GM10847 (cell line): ENCODE results near the gene PCSK1N.

Experiments
- POLR2A ChIP-seq: IDR thresholded peaks from 2 replicates; pipeline ENCODE4 v1.6.1; 2011; ENCODE audit not compliant: insufficient read length; ENCODE audit errors: extremely low read depth

Gene PCSK1N

DNA sequence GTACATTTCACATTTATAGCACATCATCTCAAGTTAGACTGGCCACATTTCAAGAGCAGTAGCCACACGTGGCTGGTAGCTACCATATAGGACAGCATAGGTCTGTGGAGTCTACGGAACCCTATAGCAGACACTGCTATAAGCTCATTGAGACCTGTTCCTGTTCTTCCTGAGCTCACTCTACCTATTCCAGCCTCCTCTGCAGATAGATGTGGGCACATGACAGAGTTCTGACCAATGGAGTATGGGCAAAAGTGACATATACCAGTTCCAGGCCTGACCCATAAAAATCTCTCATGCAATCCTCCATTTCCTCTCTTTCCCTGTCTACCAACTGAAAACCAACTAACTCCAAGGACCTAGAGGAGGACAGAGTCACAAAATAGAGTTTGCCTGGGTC, 37.1 kb downstream of the PCSK1N start:
- TF ChIP-seq POLR2A: no peak

DNA sequence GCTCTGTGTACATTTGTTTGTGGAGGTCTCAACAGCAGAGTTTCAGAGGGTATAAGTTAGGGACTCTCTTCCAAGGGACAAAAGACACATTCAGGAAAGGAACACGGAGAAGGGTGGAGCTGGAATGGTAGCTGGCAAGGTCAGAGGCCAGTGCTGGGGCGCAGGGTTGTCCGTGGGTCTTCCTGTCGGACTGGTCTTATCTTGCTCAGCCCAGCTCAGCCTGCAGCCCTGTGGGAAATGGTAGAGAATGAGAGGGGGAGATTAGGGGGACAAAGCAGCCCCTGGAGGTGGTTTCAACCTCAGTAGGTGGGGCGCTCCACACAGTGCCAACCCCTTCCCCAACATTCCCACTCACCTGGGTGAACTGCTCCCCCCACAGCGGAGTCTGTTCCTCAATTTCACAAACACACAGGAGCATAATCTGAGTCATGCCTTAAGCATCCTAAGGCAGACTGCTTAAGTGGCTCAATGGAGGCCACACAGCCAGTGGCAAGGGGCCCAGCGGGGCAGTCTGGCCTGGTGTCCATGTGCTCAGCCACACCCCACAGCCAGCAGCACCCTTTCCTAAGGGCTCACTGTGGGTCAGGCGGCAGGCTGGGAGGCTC, 40.4 kb downstream of the PCSK1N start:
- TF ChIP-seq POLR2A: no peak

DNA sequence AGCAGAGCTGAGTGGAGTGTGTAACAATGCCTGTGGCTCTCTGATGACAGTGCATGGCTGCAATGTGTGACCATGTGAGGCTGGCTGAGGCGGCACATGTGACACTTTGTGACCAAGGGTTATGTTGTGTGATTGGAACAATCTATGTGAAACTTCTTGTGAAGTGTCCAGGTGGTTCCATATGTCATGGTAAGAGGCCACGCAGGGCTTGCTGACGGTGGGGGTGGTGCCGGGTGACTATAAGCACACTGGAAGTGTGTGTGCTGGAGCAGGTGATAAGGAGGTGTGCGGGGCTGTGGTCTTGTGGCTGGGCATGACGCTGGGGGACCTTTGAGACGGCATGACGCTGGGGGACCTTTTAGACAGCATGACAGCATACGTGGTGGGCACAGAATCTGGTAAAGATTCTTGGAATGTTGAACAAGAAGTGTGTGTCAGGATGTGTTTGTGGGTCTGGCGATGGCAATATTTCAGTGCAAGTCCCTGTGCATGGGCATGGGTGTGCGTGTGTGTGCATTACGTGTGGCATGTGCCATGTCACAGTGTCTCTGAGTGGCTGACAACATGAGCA, 41.0 kb downstream of the PCSK1N start:
- TF ChIP-seq POLR2A: no peak

DNA sequence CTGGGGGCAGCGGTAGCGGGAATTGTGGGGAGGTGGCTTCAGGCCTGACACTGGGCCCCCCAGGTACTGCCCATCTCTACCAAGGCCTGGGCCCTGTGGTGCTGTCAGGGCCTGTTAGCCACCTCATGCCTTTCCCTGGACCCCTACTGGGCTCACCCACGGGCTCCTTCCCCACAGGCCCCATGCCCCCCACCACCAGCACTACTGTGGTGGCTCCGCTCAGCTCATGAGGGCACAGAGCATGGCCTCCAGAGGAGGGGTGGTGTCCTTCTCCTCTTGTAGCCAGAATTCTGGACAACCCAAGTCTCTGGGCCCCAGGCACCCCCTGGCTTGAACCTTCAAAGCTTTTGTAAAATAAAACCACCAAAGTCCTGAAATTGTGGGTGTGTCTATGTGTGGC, 41.5 kb downstream of the PCSK1N start:
- no peak for TF ChIP-seq POLR2A

DNA sequence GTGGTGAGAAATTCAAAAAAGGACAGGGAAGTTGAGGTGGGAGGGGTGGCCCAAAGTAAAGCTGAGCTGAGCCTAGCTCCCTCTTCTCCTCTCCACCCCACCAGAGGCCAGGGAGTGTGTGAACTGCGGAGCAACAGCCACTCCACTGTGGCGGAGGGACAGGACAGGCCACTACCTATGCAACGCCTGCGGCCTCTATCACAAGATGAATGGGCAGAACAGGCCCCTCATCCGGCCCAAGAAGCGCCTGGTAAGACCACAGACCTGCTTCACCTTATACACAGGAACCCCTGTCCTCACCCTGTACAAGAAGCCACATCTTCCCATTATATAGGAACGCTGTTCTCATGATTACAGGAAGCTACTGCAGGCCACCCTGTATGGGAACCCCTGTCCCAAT, 43.2 kb downstream of the PCSK1N start:
- no peak for TF ChIP-seq POLR2A

DNA sequence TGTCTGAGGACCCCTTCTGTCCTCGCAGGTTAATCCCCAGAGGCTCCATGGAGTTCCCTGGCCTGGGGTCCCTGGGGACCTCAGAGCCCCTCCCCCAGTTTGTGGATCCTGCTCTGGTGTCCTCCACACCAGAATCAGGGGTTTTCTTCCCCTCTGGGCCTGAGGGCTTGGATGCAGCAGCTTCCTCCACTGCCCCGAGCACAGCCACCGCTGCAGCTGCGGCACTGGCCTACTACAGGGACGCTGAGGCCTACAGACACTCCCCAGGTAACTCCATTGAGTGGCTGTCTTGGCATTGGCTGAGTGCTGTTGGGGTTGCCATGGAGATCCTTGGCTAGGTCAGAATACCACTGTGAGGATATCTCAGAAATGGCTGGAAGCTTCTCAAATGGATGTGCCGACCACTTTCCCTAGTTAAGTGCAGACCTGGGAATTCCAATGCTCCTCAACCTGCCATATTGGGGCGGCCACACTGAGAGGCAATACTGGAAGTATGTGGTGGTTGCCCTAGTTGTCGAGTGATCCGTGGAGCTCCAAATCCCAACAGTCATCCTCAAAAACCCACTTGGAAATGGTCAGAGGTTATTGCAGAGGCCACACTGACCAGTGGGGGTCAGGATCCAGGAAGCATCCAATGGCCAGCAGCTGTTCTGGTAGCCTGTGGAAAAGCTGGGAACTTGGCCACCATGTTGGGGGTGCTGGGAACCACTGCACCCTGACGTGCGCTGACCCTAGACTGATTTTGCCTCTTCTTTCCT, 44.2 kb downstream of the PCSK1N start:
- TF ChIP-seq POLR2A: no peak

DNA sequence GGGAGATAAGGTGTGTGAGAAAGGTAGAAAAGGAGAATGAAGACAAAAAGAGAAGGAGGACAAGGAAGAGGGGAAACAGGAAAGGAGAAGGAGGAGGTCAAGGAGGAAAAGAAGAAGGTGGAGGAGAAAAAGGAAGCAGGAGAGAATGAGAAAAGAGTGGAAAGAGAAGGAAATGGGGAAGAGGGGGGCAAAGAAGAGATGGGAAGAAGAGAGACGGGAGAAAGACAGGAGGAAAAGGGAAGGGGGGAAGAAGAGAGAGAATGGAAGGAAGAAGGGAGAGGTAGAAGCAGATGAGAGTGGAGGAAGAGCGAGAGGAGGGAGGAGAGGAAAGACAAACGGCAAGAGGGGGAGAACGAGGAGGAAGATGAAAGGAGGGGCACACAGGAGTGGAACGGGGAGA, 44.9 kb downstream of the PCSK1N start:
- TF ChIP-seq POLR2A: no peak

DNA sequence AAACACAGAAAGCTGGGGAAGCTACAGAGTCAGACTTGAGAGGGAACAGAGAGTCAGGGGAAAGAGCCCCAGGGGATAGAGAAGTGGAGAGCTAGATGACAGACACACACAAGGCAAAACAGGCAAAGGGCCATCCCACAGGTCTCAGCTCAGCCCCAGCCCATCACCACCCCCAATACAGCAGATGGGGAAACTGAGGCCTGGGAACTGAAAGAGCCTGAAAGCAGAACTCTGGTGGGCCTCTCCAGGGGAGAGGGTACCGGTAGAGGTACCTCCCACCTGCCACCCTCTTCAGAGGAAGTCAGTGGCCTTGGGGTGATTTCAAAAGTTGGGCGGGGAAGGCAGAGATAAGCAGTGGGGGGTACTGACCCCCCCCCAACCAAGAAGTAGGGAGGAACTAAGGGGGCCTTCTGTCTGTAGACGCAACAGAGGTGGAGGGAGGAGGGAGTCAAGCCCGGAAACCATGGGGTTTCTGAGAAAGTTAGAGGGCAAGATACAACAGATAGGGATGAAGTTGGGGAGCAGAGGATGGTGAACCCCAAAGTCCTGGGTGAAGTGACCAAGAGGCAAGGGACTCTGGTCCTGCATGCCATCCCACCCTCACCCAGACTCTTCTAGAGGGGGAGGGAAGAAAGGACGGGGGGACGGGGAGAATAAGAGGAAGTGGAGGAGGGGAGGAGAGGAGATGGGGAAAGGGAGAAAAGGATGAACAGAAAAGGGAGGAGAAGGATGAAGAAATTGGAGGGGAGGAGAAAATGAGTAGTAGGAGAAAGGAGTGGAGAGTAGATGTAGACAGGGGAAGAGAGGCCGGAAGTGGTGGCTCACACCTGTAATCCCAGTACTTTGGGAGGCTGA, 45.8 kb downstream of the PCSK1N start:
- no peak for TF ChIP-seq POLR2A

DNA sequence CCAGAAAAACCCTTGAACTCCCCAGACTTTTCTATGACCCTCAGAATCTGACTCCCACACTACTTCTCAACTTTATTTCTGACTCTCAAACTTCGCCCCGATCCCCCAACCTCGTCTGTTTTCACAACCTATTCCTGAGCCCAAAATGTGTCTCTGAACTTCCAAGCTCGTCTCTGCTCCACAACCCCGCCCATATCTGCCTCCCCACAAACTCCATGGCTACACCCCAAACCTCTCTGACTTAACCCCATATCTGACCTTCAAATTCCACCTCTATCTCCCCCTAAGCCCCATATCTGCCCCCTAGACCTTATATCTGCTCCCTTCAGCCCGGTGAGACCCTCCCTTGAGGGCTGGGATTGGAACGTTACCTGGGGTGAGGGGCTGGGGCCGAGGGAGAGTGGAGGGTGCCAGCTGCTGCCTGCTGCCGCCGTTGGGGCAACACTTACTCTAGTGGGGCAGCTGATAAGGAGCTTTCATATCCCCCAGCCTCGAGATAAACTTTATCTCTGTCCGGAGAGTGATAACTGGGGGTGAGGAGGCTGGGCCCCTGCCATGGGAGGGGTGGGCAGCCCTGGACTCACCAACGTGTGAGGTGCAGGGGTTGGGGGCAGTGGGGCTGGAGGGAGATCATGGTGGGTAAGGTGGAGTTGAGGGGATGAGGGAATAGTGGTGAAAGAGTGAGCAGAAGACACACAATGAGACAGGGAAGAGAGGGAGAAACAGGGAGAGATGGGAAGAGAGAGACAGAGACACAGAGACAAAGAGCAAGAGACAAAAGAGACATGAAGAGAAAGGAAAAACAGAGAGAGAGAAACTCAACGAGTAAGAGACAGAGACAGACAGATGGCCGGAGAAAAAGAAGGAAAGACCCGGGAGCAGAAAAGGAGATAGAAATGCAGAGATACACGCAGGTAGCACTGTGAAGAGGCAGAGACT, 47.6 kb downstream of the PCSK1N start:
- no peak for TF ChIP-seq POLR2A

DNA sequence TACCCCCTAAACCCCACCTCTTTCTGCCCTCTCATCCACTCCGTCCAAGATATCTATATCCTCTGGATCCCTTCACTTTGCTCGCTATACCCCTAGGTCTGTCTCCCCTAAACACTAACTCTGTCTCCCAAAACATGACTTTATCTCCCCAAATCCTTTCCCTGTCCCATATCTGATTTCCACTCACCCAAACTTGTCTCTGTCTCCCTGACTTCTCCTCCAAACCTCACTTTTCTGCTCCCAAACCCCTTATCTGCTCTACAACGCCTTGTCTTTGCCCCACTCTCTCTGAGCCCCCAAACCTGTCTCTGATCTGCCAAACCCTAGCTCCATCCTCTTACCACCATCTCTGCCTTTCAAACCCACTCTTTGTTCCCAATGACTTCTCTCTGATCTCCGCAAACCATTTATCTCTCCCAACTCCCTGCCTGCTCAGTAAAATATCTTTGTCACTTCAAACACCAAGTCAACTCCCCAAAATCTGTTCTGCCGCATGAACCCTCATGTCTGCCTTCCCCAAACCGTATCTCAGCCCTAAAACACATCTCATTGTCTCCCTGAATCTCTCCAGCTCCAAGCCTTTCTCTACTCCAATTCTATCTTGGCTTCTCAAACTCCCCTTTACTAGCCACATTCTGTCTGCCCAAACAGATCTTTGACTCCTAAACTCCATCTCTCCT, 48.4 kb downstream of the PCSK1N start:
- TF ChIP-seq POLR2A: no peak

DNA sequence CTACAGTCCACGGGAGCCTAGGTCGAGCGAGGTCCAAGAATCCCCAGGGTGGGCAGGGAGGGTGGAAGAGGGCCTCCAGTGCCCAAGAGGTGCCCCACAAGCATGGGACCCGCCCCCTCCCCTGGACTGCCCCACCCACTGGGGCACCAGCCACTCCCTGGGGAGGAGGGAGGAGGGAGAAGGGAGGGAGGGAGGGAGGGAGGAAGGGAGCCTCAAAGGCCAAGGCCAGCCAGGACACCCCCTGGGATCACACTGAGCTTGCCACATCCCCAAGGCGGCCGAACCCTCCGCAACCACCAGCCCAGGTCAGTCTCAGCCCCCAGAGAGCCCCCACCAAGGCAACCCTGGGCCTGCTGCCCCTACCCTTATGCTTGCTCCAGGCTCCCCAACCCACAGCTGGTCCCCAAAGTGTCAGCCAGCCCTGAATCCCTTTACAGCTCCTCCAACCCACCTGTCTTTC, 49.0 kb downstream of the PCSK1N start, which contains the start of gene GATA1:
Gene GATA1, plus strand, starts transcription at position 250 of the 460 bp plus-strand sequence. CDS start 4,520 bp downstream, outside the sequence.
- no peak for TF ChIP-seq POLR2A

DNA sequence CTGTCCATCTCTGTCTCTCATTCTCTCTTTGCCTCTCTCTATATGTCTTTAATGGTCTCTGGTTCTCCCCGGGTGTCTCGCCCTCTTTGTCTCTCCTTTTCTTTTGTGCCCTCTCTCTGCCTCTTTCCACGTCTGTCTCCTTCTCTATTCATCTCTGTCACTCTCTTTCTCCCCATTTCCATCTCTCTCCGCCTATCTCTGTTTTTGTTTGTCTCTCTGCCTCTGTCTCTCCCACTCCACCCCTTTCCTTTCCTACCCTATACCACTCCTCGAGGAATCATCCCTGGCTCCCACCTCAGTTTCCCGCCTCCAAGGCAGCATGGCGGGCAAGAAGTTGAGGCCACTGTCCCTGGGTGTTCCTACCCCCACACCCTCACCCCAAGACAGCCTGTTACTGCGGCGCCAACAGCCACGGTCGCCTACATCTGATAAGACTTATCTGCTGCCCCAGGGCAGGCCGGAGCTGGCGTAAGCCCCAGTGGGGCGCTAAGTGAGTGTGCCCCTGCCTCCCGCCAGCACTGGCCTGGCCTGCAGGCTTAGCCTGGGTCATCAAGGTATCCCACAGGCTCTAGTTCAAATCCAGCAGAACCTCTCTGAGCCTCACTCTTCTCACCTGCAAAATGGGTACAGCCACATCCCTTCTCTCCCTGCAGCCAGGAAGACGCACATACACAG, 49.7 kb downstream of the PCSK1N start:
- no peak for TF ChIP-seq POLR2A

DNA sequence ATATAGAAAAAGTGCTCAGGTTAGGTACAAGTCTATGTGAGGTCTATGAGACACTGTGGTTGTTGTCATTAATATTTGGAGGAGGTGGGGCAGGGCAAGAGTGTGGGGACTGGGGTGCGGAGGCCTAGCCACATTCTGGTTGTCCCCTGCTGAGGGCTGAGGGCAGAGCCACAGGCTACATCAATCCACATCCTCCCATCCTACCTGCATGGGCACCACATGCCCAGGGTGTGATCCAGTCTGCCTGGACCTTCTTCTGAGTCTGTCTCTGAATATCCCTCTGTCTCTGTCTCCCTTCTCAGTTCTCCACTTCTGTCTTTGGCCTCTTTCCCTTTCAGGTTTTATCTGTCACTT, 50.2 kb downstream of the PCSK1N start:
- no peak for TF ChIP-seq POLR2A
